OCI-LY7 (cell line): ENCODE data around the gene PXMP4. TPM values are rescaled to one million over a fixed set of nuclear protein-coding genes. Genes with fewer than 3 reads are reported as not detected.

ENCODE experiments used
- BruUV-seq: library from RNA; stranded (reverse); fragments of 400-500 nt; replicated peaks from 2 replicates; lab custom pipeline; 2021; lab: Mats Ljungman, UMichigan
- CTCF ChIA-PET: fragments of 300-600 bp; sonication (Branson Sonifier 250); formaldehyde crosslinking; loops from one replicate; lab custom pipeline; 2022; ENCODE audit warnings: antibody characterized with exemption; ENCODE audit not compliant: unreplicated experiment; lab: Charles Lee
- POLR2A ChIA-PET: fragments of 300-600 bp; sonication (Branson Sonifier 250); formaldehyde crosslinking; loops from one replicate; lab custom pipeline; 2022; ENCODE audit warnings: antibody characterized with exemption; lab: Charles Lee
- DNase-seq: peaks from one replicate; pipeline ENCODE4 v3.0.0-alpha.2; 2015; ENCODE audit warnings: low spot score
- H2AFZ ChIP-seq: fragments of 200-600 bp; sonication (generic), shearing (Covaris generic); 2 replicates; pipeline ENCODE4 v1.6.1; 2014; ENCODE audit warnings: mild to moderate bottlenecking, antibody characterized with exemption, low read length, moderate library complexity
- H3K27ac ChIP-seq: fragments of 200-600 bp; sonication (generic); 2 replicates; pipeline ENCODE4 v1.5.1; 2014; ENCODE audit warnings: mixed run types, low read depth, mild to moderate bottlenecking, moderate library complexity, low read length, inconsistent platforms; ENCODE audit not compliant: poor library complexity, severe bottlenecking
- H3K36me3 ChIP-seq: fragments of 200-600 bp; sonication (generic); 2 replicates; pipeline ENCODE4 v1.6.1; 2014; ENCODE audit warnings: mild to moderate bottlenecking, antibody characterized with exemption, low read length, moderate library complexity, mixed read lengths; ENCODE audit not compliant: insufficient read depth
- H3K4me1 ChIP-seq: fragments of 200-600 bp; sonication (generic); 2 replicates; pipeline ENCODE4 v1.5.1; 2014; ENCODE audit warnings: mild to moderate bottlenecking, low read length; ENCODE audit not compliant: insufficient read depth, poor library complexity, severe bottlenecking
- H3K4me2 ChIP-seq: fragments of 200-600 bp; sonication (generic); 2 replicates; pipeline ENCODE4 v1.6.1; 2014; ENCODE audit warnings: mild to moderate bottlenecking, low read length
- H3K4me3 ChIP-seq: fragments of 200-600 bp; sonication (generic); 2 replicates; pipeline ENCODE4 v1.5.1; 2014; ENCODE audit warnings: mild to moderate bottlenecking, low read depth, low read length; ENCODE audit not compliant: poor library complexity, severe bottlenecking
- H3K79me2 ChIP-seq: fragments of 200-600 bp; sonication (generic); 2 replicates; pipeline ENCODE4 v1.6.1; 2016; ENCODE audit warnings: low read depth, mild to moderate bottlenecking, low read length, moderate library complexity, mixed read lengths; ENCODE audit not compliant: insufficient read depth
- H3K9me2 ChIP-seq: fragments of 200-600 bp; sonication (generic); 2 replicates; pipeline ENCODE4 v1.6.1; 2016; ENCODE audit warnings: mild to moderate bottlenecking, low read length, mixed read lengths; ENCODE audit not compliant: insufficient read depth
- H3K9me3 ChIP-seq: fragments of 200-600 bp; sonication (generic); 2 replicates; pipeline ENCODE4 v1.6.1; 2014; ENCODE audit warnings: mild to moderate bottlenecking, mixed run types, low read length, mixed read lengths
- H4K20me1 ChIP-seq: fragments of 200-600 bp; sonication (generic); 2 replicates; pipeline ENCODE4 v1.6.1; 2014; ENCODE audit warnings: mild to moderate bottlenecking, antibody characterized with exemption, low read length, moderate library complexity, mixed read lengths; ENCODE audit not compliant: insufficient read depth
- CTCF ChIP-seq: fragments of 200-600 bp; sonication (generic); conservative IDR thresholded peaks from 2 replicates; pipeline ENCODE4 v1.5.1; 2014; ENCODE audit warnings: mild to moderate bottlenecking, antibody characterized with exemption, low read length, moderate library complexity, mixed read lengths
- EZH2phosphoT487 ChIP-seq: fragments of 200-600 bp; sonication (generic); IDR thresholded peaks from 2 replicates; pipeline ENCODE4 v1.6.1; 2018; ENCODE audit warnings: low read depth, borderline replicate concordance, mild to moderate bottlenecking, mixed run types, antibody characterized with exemption, low read length, moderate library complexity, mixed read lengths
- intact Hi-C: fragments of 100-400 bp; cut with micrococcal nuclease; formaldehyde crosslinking; loops from one replicate; pipeline ENCODE4 v1.10.0; 2022; ENCODE audit not compliant: unreplicated experiment
- total RNA-seq, 2 experiments: library from RNA; depleted of rRNA in 1 of 2; stranded (reverse); fragments of >200 nt in 1 of 2; shearing (Covaris generic) in 1 of 2; gene quantifications; 2 replicates each; pipeline ENCODE4 v1.2.3, GENCODE V29; 2014 to 2022

Gene PXMP4
- total RNA-seq, 2 experiments from 2014 or later, result 3.1 to 8.2 TPM

GRCh38 chr20:33767777-33768138, 47.6 kb upstream of the PXMP4 start:
- Histone ChIP-seq H3K79me2 (no peaks in the 10 kb centered on the region), H4K20me1 (no peaks in the 10 kb centered on the region), H3K4me3 (no peak overlapping the region), H3K4me1 (no peaks in the 10 kb centered on the region), H3K27ac (no peak overlapping the region), H2AFZ (no peak overlapping the region), H3K4me2 (no peak overlapping the region), H3K9me2 (no peaks in the 10 kb centered on the region), H3K9me3 (no peaks in the 10 kb centered on the region), H3K36me3 (peaks cover 8% of the 10 kb centered on the region; the same call in 1 of the 2 replicates)
- no TSS peak for BruUV-seq
- TF ChIP-seq EZH2phosphoT487 (no peak), CTCF (no peak)
- intact Hi-C loops, result no loop called here
- no peak for DNase-seq
- ChIA-PET POLR2A (no interaction called here), CTCF (no interaction called here)

GRCh38 chr20:33766686-33767085, 46.6 kb upstream of the PXMP4 start:
- H4K20me1 ChIP-seq, result no peaks in the 10 kb centered on the region
- BruUV-seq, result no TSS peak
- no peak for DNase-seq
- no peaks in the 10 kb centered on the region for H3K9me3 ChIP-seq
- H3K27ac ChIP-seq, result no peak overlapping the region
- POLR2A ChIA-PET, result no interaction called here
- no peak overlapping the region for H3K4me3 ChIP-seq
- H3K79me2 ChIP-seq, result no peaks in the 10 kb centered on the region
- TF ChIP-seq EZH2phosphoT487, result no peak
- no peak for TF ChIP-seq CTCF
- no peaks in the 10 kb centered on the region for H3K4me1 ChIP-seq
- intact Hi-C loops, result no loop called here
- H3K36me3 ChIP-seq, result peaks cover 8% of the 10 kb centered on the region; the same call in 1 of the 2 replicates
- no peaks in the 10 kb centered on the region for H3K9me2 ChIP-seq
- CTCF ChIA-PET, result no interaction called here
- no peak overlapping the region for H2AFZ ChIP-seq
- H3K4me2 ChIP-seq, result no peak overlapping the region

- H3K9me2 ChIP-seq, result no peaks in the 10 kb centered on the region
- H3K27ac ChIP-seq, result no peak overlapping the region
- CTCF ChIA-PET, result no interaction called here
- H3K4me3 ChIP-seq, result no peak overlapping the region
- POLR2A ChIA-PET, result no interaction called here
- H3K79me2 ChIP-seq, result no peaks in the 10 kb centered on the region
- H3K36me3 ChIP-seq, result peaks cover 8% of the 10 kb centered on the region; the same call in 1 of the 2 replicates
- no peak for DNase-seq
- no peak overlapping the region for H3K4me2 ChIP-seq
- no peaks in the 10 kb centered on the region for H3K4me1 ChIP-seq
- TF ChIP-seq EZH2phosphoT487 (no peak), CTCF (no peak)
- H2AFZ ChIP-seq, result no peak overlapping the region
- no peaks in the 10 kb centered on the region for H3K9me3 ChIP-seq
- H4K20me1 ChIP-seq, result no peaks in the 10 kb centered on the region
- no TSS peak for BruUV-seq
- intact Hi-C loops, result no loop called here
These were observed 45.5 kb upstream of the PXMP4 start for GRCh38 chr20:33765592-33765991.
